OCI-LY7 (cell line): ENCODE measurements around the gene PCTP.

Experiments used
- EZH2phosphoT487 ChIP-seq: fragments of 200-600 bp; sonication (generic); IDR thresholded peaks from 2 replicates; pipeline ENCODE4 v1.6.1; 2018; ENCODE audit warnings: low read depth, borderline replicate concordance, mild to moderate bottlenecking, mixed run types, antibody characterized with exemption, low read length, moderate library complexity, mixed read lengths
- TF ChIP-seq, protein P1 (sequence below): fragments of 200-600 bp; sonication (generic); conservative IDR thresholded peaks from 2 replicates; pipeline ENCODE4 v1.5.1; 2014; ENCODE audit warnings: mild to moderate bottlenecking, antibody characterized with exemption, low read length, moderate library complexity, mixed read lengths

DNA sequence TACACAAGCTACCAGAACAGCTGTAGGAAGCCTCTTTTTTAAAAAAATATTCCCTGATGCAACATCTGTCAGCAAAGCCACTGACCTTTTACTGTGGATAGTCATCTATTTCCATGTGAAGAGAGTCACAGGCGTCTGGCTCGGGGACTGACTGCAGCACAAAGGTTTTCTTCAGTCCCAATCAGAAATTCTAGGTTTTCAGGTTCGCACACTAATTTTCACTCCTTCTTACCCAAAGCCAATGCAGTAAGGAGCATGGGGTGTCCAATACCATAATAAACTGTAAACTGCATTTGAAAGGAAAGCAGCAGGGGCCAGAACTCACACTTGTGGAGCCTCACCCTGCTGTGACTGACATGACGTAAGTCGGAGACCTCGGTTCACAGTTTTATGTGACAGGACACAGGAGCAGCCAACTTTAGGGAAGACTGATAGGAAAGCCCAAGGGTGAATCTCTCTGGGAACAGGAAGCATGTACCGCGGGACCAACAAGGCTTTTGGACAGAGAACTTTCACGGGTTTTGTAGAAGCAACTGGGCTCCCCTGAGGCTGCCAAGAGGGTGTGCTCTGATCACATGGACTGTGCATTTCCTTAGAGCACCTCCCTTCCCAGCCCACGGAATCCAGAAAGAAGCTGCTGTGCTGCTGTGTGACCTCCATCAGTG lies 19.1 kb upstream of the PCTP start:
- TF ChIP-seq, protein P1, sequence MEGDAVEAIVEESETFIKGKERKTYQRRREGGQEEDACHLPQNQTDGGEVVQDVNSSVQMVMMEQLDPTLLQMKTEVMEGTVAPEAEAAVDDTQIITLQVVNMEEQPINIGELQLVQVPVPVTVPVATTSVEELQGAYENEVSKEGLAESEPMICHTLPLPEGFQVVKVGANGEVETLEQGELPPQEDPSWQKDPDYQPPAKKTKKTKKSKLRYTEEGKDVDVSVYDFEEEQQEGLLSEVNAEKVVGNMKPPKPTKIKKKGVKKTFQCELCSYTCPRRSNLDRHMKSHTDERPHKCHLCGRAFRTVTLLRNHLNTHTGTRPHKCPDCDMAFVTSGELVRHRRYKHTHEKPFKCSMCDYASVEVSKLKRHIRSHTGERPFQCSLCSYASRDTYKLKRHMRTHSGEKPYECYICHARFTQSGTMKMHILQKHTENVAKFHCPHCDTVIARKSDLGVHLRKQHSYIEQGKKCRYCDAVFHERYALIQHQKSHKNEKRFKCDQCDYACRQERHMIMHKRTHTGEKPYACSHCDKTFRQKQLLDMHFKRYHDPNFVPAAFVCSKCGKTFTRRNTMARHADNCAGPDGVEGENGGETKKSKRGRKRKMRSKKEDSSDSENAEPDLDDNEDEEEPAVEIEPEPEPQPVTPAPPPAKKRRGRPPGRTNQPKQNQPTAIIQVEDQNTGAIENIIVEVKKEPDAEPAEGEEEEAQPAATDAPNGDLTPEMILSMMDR: no peak
- TF ChIP-seq EZH2phosphoT487: no peak
